Adipocyte (in vitro differentiated cells): ENCODE measurements around the gene TRIO.

Experiments used
- DNase-seq: peaks from one replicate; pipeline ENCODE4 v3.0.0-alpha.2; 2015; ENCODE audit warnings: low read depth
- H3K27me3 ChIP-seq: replicated peaks from 2 replicates; pipeline ENCODE4 v1.7.0; 2013; ENCODE audit warnings: mild to moderate bottlenecking, low read length, moderate library complexity; ENCODE audit not compliant: control insufficient read depth, insufficient read depth
- H3K36me3 ChIP-seq: 2 replicates; pipeline ENCODE4 v1.7.0; 2013; ENCODE audit warnings: low read length, mild to moderate bottlenecking, moderate library complexity; ENCODE audit not compliant: control insufficient read depth, insufficient read depth, severe bottlenecking
- H3K4me1 ChIP-seq: 2 replicates; pipeline ENCODE4 v1.7.0; 2013; ENCODE audit warnings: mild to moderate bottlenecking, low read length, moderate library complexity; ENCODE audit not compliant: control insufficient read depth, insufficient read depth
- H3K4me3 ChIP-seq: 2 replicates; pipeline ENCODE4 v1.7.0; 2013; ENCODE audit warnings: mild to moderate bottlenecking, low read length, moderate library complexity
- H3K9ac ChIP-seq: 2 replicates; pipeline ENCODE4 v1.7.0; 2013; ENCODE audit warnings: mild to moderate bottlenecking, low read length, moderate library complexity
- H3K9me3 ChIP-seq: 2 replicates; pipeline ENCODE4 v1.7.0; 2013; ENCODE audit warnings: mild to moderate bottlenecking, low read length, moderate library complexity; ENCODE audit not compliant: control insufficient read depth

The TRIO gene

GRCh38 chr5:14359069-14360043 is 216.2 kb downstream of the TRIO start:
- DNase-seq: no peak

GRCh38 chr5:14362491-14362890 is 219.3 kb downstream of the TRIO start:
- DNase-seq: no peak
- Histone ChIP-seq H3K9me3 (no peaks in the 10 kb centered on the region), H3K27me3 (no peaks in the 10 kb centered on the region), H3K36me3 (peaks cover 95% of the 10 kb centered on the region), H3K4me3 (no peak overlapping the region), H3K4me1 (no peaks in the 10 kb centered on the region), H3K9ac (no peak overlapping the region)

More at GRCh38 chr5:14359069-14360043, 216.2 kb downstream of the TRIO start:
- Histone ChIP-seq H3K27me3 (no peaks in the 10 kb centered on the region), H3K4me1 (no peaks in the 10 kb centered on the region), H3K9me3 (no peaks in the 10 kb centered on the region), H3K9ac (no peak overlapping the region), H3K36me3 (peaks cover 90% of the 10 kb centered on the region), H3K4me3 (no peak overlapping the region)

- Histone ChIP-seq H3K9me3 (no peaks in the 10 kb centered on the region), H3K27me3 (no peaks in the 10 kb centered on the region), H3K4me1 (no peaks in the 10 kb centered on the region), H3K9ac (no peak overlapping the region), H3K36me3 (peaks cover 96% of the 10 kb centered on the region), H3K4me3 (no peak overlapping the region)
- peak; percentile 42 for DNase-seq
Observed at GRCh38 chr5:14364096-14364495, 221.0 kb downstream of the TRIO start.

- Histone ChIP-seq H3K4me1 (no peaks in the 10 kb centered on the region), H3K27me3 (no peaks in the 10 kb centered on the region), H3K9ac (no peak overlapping the region), H3K36me3 (peaks cover 96% of the 10 kb centered on the region), H3K4me3 (no peak overlapping the region), H3K9me3 (no peaks in the 10 kb centered on the region)
- peak; percentile 25 for DNase-seq
Observed at GRCh38 chr5:14364576-14365472, 221.7 kb downstream of the TRIO start.

- H3K4me1 ChIP-seq: no peaks in the 10 kb centered on the region
- no peaks in the 10 kb centered on the region for H3K9me3 ChIP-seq
- H3K9ac ChIP-seq: no peak overlapping the region
- H3K27me3 ChIP-seq: no peaks in the 10 kb centered on the region
- no peak for DNase-seq
- H3K36me3 ChIP-seq: peaks cover 96% of the 10 kb centered on the region
- H3K4me3 ChIP-seq: no peak overlapping the region
Observed at GRCh38 chr5:14365831-14366430, 222.8 kb downstream of the TRIO start.

GRCh38 chr5:14366763-14367162 is 223.6 kb downstream of the TRIO start:
- Histone ChIP-seq H3K4me1 (no peaks in the 10 kb centered on the region), H3K36me3 (peaks cover 96% of the 10 kb centered on the region), H3K9me3 (no peaks in the 10 kb centered on the region), H3K4me3 (no peak overlapping the region), H3K9ac (no peak overlapping the region), H3K27me3 (no peaks in the 10 kb centered on the region)
- no peak for DNase-seq

GRCh38 chr5:14367364-14367763 is 224.2 kb downstream of the TRIO start:
- Histone ChIP-seq H3K4me3 (no peak overlapping the region), H3K27me3 (no peaks in the 10 kb centered on the region), H3K4me1 (no peaks in the 10 kb centered on the region), H3K9ac (no peak overlapping the region), H3K9me3 (no peaks in the 10 kb centered on the region), H3K36me3 (peaks cover 96% of the 10 kb centered on the region)
- DNase-seq: no peak

GRCh38 chr5:14369780-14370179 is 226.6 kb downstream of the TRIO start:
- H3K4me1 ChIP-seq: peaks cover 4% of the 10 kb centered on the region
- H3K9ac ChIP-seq: no peak overlapping the region
- no peaks in the 10 kb centered on the region for H3K9me3 ChIP-seq
- H3K4me3 ChIP-seq: no peak overlapping the region
- DNase-seq: no peak
- peaks cover 100% of the 10 kb centered on the region for H3K36me3 ChIP-seq
- H3K27me3 ChIP-seq: no peaks in the 10 kb centered on the region

GRCh38 chr5:14370386-14370785 is 227.2 kb downstream of the TRIO start:
- no peaks in the 10 kb centered on the region for H3K9me3 ChIP-seq
- H3K27me3 ChIP-seq: no peaks in the 10 kb centered on the region
- H3K9ac ChIP-seq: no peak overlapping the region
- no peak for DNase-seq
- H3K4me3 ChIP-seq: no peak overlapping the region
- H3K36me3 ChIP-seq: peaks cover 100% of the 10 kb centered on the region
- peaks cover 10% of the 10 kb centered on the region for H3K4me1 ChIP-seq

- Histone ChIP-seq H3K4me1 (peaks cover 21% of the 10 kb centered on the region), H3K9me3 (no peaks in the 10 kb centered on the region), H3K36me3 (peaks cover 93% of the 10 kb centered on the region), H3K4me3 (no peak overlapping the region), H3K9ac (no peak overlapping the region), H3K27me3 (no peaks in the 10 kb centered on the region)
- no peak for DNase-seq
Observed at GRCh38 chr5:14373685-14374084, 230.5 kb downstream of the TRIO start.

- Histone ChIP-seq H3K4me1 (peaks cover 21% of the 10 kb centered on the region), H3K9me3 (no peaks in the 10 kb centered on the region), H3K36me3 (peaks cover 93% of the 10 kb centered on the region), H3K27me3 (no peaks in the 10 kb centered on the region), H3K9ac (no peak overlapping the region), H3K4me3 (no peak overlapping the region)
- no peak for DNase-seq
Observed at GRCh38 chr5:14374100-14374499, 231.0 kb downstream of the TRIO start.
